ENCODE results near the gene CDK14. TPM values are rescaled to one million over a fixed set of nuclear protein-coding genes. Genes with fewer than 3 reads are reported as not detected.
A peak's percentile ranks its signal among the peaks of the same experiment; 100 is the strongest.

CDK14 gene
- total RNA-seq, 1 donor = 39.1 TPM

- peaks cover 13% of the 10 kb centered on the region for H4K20me1 ChIP-seq (ENCODE audit: insufficient read depth, low read length)
- H3K4me3 ChIP-seq (ENCODE audit: insufficient read depth, low read length) = peak overlapping the region; percentile 19
- no peak overlapping the region for H3K4me2 ChIP-seq (ENCODE audit: insufficient read depth, low read length)
- peak overlapping the region; percentile 14 for H2AFZ ChIP-seq (ENCODE audit: low read length)
- H3K27ac ChIP-seq (ENCODE audit: low read depth, low read length) = peak overlapping the region; percentile 36
- no peak for TF ChIP-seq CTCF (IDR thresholded peaks at IDR 0.05; ENCODE audit: extremely low read depth, low read depth, low read length)
- H3K4me1 ChIP-seq (ENCODE audit: insufficient read depth, low read length) = peaks cover 7% of the 10 kb centered on the region
- peaks cover 81% of the 10 kb centered on the region for H3K79me2 ChIP-seq (ENCODE audit: insufficient read depth, low read length)
- peak; percentile 57 for DNase-seq (ENCODE audit: insufficient read length, low spot score, missing footprints)
- no peaks in the 10 kb centered on the region for H3K36me3 ChIP-seq (ENCODE audit: insufficient read depth, low read length)
- H3K9me3 ChIP-seq (ENCODE audit: low read depth, low read length) = no peaks in the 10 kb centered on the region
- no peaks in the 10 kb centered on the region for H3K27me3 ChIP-seq (ENCODE audit: insufficient read depth, low read length)
Observed at GRCh38 chr7:90613088-90613498, 17.0 kb downstream of the CDK14 start.

GRCh38 chr7:90617442-90617841, 21.3 kb downstream of the CDK14 start:
- DNase-seq (ENCODE audit: insufficient read length, low spot score, missing footprints) = no peak
- no peak overlapping the region for H3K27ac ChIP-seq (ENCODE audit: low read depth, low read length)
- no peak for TF ChIP-seq CTCF (IDR thresholded peaks at IDR 0.05; ENCODE audit: extremely low read depth, low read depth, low read length)
- H2AFZ ChIP-seq (ENCODE audit: low read length) = no peak overlapping the region
- H3K79me2 ChIP-seq (ENCODE audit: insufficient read depth, low read length) = peaks cover 83% of the 10 kb centered on the region
- no peak overlapping the region for H3K4me3 ChIP-seq (ENCODE audit: insufficient read depth, low read length)
- H3K27me3 ChIP-seq (ENCODE audit: insufficient read depth, low read length) = no peaks in the 10 kb centered on the region
- no peak overlapping the region for H3K4me2 ChIP-seq (ENCODE audit: insufficient read depth, low read length)
- no peaks in the 10 kb centered on the region for H3K9me3 ChIP-seq (ENCODE audit: low read depth, low read length)
- peaks cover 7% of the 10 kb centered on the region for H4K20me1 ChIP-seq (ENCODE audit: insufficient read depth, low read length)
- peaks cover 10% of the 10 kb centered on the region for H3K4me1 ChIP-seq (ENCODE audit: insufficient read depth, low read length)
- no peaks in the 10 kb centered on the region for H3K36me3 ChIP-seq (ENCODE audit: insufficient read depth, low read length)

GRCh38 chr7:90618876-90619275, 22.8 kb downstream of the CDK14 start:
- Histone ChIP-seq H3K27me3 (ENCODE audit: insufficient read depth, low read length) (no peaks in the 10 kb centered on the region), H3K36me3 (ENCODE audit: insufficient read depth, low read length) (no peaks in the 10 kb centered on the region), H3K4me3 (ENCODE audit: insufficient read depth, low read length) (no peak overlapping the region), H3K79me2 (ENCODE audit: insufficient read depth, low read length) (peaks cover 83% of the 10 kb centered on the region), H3K4me2 (ENCODE audit: insufficient read depth, low read length) (no peak overlapping the region), H2AFZ (ENCODE audit: low read length) (no peak overlapping the region), H3K27ac (ENCODE audit: low read depth, low read length) (no peak overlapping the region), H3K4me1 (ENCODE audit: insufficient read depth, low read length) (peaks cover 15% of the 10 kb centered on the region), H4K20me1 (ENCODE audit: insufficient read depth, low read length) (peaks cover 4% of the 10 kb centered on the region), H3K9me3 (ENCODE audit: low read depth, low read length) (no peaks in the 10 kb centered on the region)
- no peak for DNase-seq (ENCODE audit: insufficient read length, low spot score, missing footprints)
- no peak for TF ChIP-seq CTCF (IDR thresholded peaks at IDR 0.05; ENCODE audit: extremely low read depth, low read depth, low read length)

- no peak overlapping the region for H3K27ac ChIP-seq (ENCODE audit: low read depth, low read length)
- H3K27me3 ChIP-seq (ENCODE audit: insufficient read depth, low read length) = no peaks in the 10 kb centered on the region
- H2AFZ ChIP-seq (ENCODE audit: low read length) = no peak overlapping the region
- peaks cover 84% of the 10 kb centered on the region for H3K79me2 ChIP-seq (ENCODE audit: insufficient read depth, low read length)
- no peaks in the 10 kb centered on the region for H3K36me3 ChIP-seq (ENCODE audit: insufficient read depth, low read length)
- TF ChIP-seq CTCF (IDR thresholded peaks at IDR 0.05; ENCODE audit: extremely low read depth, low read depth, low read length) = no peak
- H4K20me1 ChIP-seq (ENCODE audit: insufficient read depth, low read length) = peaks cover 6% of the 10 kb centered on the region
- no peak overlapping the region for H3K4me2 ChIP-seq (ENCODE audit: insufficient read depth, low read length)
- peak; percentile 60 for DNase-seq (ENCODE audit: insufficient read length, low spot score, missing footprints)
- peaks cover 38% of the 10 kb centered on the region for H3K4me1 ChIP-seq (ENCODE audit: insufficient read depth, low read length)
- H3K9me3 ChIP-seq (ENCODE audit: low read depth, low read length) = no peaks in the 10 kb centered on the region
- no peak overlapping the region for H3K4me3 ChIP-seq (ENCODE audit: insufficient read depth, low read length)
Observed at GRCh38 chr7:90621125-90621746, 25.1 kb downstream of the CDK14 start.
